Coronary artery (tissue), 2 donors: Measurements from ENCODE around the gene ICA1L.

Experiments used
- DNase-seq: peaks from one replicate; pipeline ENCODE4 v3.0.0-alpha.2; 2017; ENCODE audit warnings: low spot score
- H3K27ac ChIP-seq, 2 donors: fragments of 200-600 bp; sonication (generic); one replicate each; pipeline ENCODE4 v1.5.1; 2016 to 2019
- H3K4me3 ChIP-seq: fragments of 200-600 bp; sonication (generic); 2 replicates; pipeline ENCODE4 v1.5.1; 2016; ENCODE audit warnings: mild to moderate bottlenecking, moderate library complexity
- CTCF ChIP-seq: fragments of 200-600 bp; sonication (generic); IDR thresholded peaks from one replicate; pipeline ENCODE4 v1.5.1; 2019; ENCODE audit warnings: antibody characterized with exemption

The ICA1L gene

GRCh38 chr2:202763916-202764315, 107.7 kb downstream of the ICA1L start:
- no peak for DNase-seq
- H3K4me3 ChIP-seq, result no peak overlapping the region

GRCh38 chr2:202762556-202762955, 109.0 kb downstream of the ICA1L start:
- DNase-seq, result no peak
- Histone ChIP-seq H3K27ac (no peak overlapping the region), H3K4me3 (no peak overlapping the region)
- no peak for TF ChIP-seq CTCF

More at GRCh38 chr2:202763916-202764315, 107.7 kb downstream of the ICA1L start:
- no peak overlapping the region for H3K27ac ChIP-seq
- TF ChIP-seq CTCF, result no peak

GRCh38 chr2:202760848-202761247, 110.7 kb downstream of the ICA1L start:
- no peak overlapping the region for H3K27ac ChIP-seq
- DNase-seq, result no peak
- no peak overlapping the region for H3K4me3 ChIP-seq
- TF ChIP-seq CTCF, result no peak

- DNase-seq, result no peak
- no peak for TF ChIP-seq CTCF
- H3K4me3 ChIP-seq, result no peak overlapping the region
- no peak overlapping the region for H3K27ac ChIP-seq
Observed at GRCh38 chr2:202758604-202759003, 113.0 kb downstream of the ICA1L start.

GRCh38 chr2:202758128-202758527, 113.4 kb downstream of the ICA1L start:
- no peak for TF ChIP-seq CTCF
- no peak overlapping the region for H3K27ac ChIP-seq
- no peak overlapping the region for H3K4me3 ChIP-seq
- no peak for DNase-seq

- no peak overlapping the region for H3K4me3 ChIP-seq
- DNase-seq, result no peak
- H3K27ac ChIP-seq, result no peak overlapping the region
- no peak for TF ChIP-seq CTCF
Observed at GRCh38 chr2:202757339-202757738, 114.2 kb downstream of the ICA1L start.

- Histone ChIP-seq H3K27ac (no peak overlapping the region), H3K4me3 (no peak overlapping the region)
- TF ChIP-seq CTCF, result no peak
- no peak for DNase-seq
Observed at GRCh38 chr2:202756598-202756997, 115.0 kb downstream of the ICA1L start.
